GM18502 (cell line): ENCODE results near the gene ANKLE2.
"Not testable (repeated sequence)": the region's sequence is repeated elsewhere in the genome, so short reads cannot be mapped to it uniquely, and the experiment has no call there.

Experiments used
- ATAC-seq: cut with Tn5 transposase; IDR thresholded peaks from one replicate; pipeline ENCODE4 v1.9.1; 2021; ENCODE audit warnings: mild to moderate bottlenecking; ENCODE audit not compliant: unreplicated experiment, poor library complexity

The ANKLE2 gene

GRCh38 chr12:132753670-132754069, 8.0 kb downstream of the ANKLE2 start:
- ATAC-seq, result not testable (repeated sequence)

DNA sequence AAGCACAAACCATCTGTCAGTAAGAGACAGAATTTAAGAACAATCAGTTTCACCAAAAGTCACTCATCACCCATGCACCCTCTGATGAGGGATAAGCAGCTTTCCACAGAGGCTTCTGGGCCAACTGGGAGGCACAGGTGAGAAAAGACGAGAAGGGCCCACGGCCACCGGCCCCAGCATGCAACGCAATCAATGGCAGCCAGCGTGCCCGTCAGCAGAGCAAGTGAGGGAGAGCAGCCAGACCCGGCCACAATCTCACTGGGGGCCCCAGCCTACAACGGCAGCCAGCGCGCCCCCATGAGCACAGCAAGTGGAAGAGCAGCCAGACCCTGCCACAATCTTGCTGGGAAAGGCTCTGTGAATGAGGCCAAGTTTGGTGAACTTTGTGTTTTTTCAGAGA, 13.3 kb downstream of the ANKLE2 start:
- ATAC-seq, result no peak

- ATAC-seq, result no peak
Measured at GRCh38 chr12:132747896-132748295, 13.7 kb downstream of the ANKLE2 start.

- ATAC-seq, result no peak
Measured at GRCh38 chr12:132747395-132747794, 14.2 kb downstream of the ANKLE2 start.

GRCh38 chr12:132746613-132747012, 15.0 kb downstream of the ANKLE2 start:
- no peak for ATAC-seq

DNA sequence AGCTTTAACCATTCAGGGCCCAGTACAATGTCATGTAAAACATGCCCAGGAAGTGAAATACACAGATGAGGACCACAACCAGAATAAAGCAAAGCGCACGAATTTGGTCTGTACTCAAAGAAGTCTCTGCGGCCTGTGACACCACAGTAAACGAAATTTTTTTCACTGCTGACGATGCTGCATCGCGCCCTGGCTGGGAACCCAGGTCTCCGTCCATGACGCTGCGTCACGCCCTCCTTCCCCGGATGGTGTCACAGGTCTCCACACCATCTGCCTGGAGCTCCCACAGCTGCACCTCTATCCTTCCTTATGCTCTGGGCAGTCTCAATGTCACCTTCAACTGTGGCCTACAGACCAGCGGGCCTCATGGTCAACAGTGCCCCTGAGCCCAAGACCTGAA, 17.8 kb downstream of the ANKLE2 start:
- no peak for ATAC-seq

GRCh38 chr12:132741620-132742019, 20.0 kb downstream of the ANKLE2 start:
- no peak for ATAC-seq

DNA sequence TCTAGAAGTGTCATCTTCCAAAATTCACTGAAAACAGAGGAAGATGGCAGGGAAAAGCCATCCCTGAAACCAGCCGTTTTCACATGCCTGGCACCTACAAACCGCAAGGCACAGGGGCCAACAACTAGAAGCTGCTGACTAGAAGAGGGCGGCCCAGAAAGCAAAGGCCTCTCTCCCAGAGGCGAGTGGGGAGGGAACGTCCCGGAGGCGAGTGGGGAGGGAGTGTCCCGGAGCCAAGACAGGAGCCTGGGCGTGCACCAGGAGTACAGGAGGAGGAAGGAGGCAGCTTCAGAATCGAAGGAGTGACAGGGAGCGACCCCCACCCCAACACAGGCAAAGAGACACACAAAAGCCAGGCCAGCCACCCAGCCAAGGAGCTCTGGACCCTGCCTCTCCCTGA, 21.0 kb downstream of the ANKLE2 start:
- no peak for ATAC-seq

- no peak for ATAC-seq
Measured at GRCh38 chr12:132740313-132740646, 21.4 kb downstream of the ANKLE2 start.

- ATAC-seq, result no peak
Measured at GRCh38 chr12:132739600-132740312, 21.9 kb downstream of the ANKLE2 start.

GRCh38 chr12:132736913-132737312, 24.7 kb downstream of the ANKLE2 start:
- no peak for ATAC-seq

GRCh38 chr12:132736378-132736777, 25.3 kb downstream of the ANKLE2 start:
- ATAC-seq, result no peak

- ATAC-seq, result no peak
Measured at GRCh38 chr12:132735496-132735895, 26.1 kb downstream of the ANKLE2 start.

DNA sequence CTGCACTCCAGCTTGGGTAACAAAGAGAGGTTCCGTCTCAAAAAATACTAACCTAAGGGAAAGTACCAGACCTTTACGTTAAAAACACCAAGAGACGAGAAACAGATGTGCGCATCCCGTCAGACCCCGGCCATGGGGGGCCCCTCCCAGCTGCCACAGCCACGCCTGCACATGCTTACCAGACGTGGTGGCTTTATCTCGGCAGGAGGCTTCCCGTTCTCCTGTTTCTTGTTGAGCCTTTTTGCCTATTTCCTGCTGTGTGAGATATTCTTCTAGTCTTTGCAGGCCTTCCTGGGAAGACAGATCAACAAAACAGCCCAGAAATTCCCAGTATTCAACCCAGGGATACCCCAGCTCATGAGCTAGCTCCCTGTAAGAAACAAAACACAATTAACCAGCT, 27.4 kb downstream of the ANKLE2 start:
- no peak for ATAC-seq

DNA sequence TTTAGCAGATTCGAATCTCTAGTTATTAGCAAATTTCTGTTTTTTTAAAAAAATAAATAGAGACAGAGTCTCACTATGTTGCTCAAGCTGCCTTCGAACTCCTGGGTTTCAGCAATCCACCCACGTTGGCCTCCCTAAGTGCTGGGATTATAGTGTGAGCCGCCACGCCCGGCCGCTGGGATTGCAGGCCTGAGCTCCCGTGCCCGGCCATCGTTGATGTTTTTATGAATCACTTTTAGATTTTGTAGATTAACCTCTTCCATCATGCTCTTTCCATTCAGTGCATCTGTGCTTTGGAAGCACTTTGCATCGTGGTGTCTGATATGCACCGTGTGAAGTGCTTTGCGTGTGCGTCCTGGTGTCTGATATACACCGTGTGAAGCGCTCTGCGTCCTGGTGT, 30.1 kb downstream of the ANKLE2 start:
- ATAC-seq, result no peak

- ATAC-seq, result no peak
Measured at GRCh38 chr12:132730353-132730752, 31.3 kb downstream of the ANKLE2 start.

GRCh38 chr12:132729541-132730320, 31.9 kb downstream of the ANKLE2 start:
- no peak for ATAC-seq

DNA sequence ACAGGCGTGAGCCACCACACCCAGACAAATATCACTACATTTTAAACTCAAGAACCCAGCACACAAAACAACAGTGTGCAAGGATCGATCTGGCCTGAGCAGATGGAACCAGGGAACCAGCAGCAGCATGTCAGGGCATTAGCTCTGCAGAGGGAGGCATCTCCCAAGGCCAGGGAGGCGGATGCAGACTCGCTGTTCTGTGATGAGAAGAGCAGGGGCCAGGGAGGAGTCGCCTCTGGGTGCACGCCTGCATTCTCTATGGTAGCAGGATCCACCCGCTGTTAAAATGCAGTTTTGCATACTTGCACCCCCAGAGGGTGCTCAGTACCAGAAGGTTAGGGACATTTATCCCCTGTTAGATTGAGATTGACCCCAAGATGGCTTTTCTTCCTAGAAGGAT, 33.1 kb downstream of the ANKLE2 start:
- no peak for ATAC-seq

DNA sequence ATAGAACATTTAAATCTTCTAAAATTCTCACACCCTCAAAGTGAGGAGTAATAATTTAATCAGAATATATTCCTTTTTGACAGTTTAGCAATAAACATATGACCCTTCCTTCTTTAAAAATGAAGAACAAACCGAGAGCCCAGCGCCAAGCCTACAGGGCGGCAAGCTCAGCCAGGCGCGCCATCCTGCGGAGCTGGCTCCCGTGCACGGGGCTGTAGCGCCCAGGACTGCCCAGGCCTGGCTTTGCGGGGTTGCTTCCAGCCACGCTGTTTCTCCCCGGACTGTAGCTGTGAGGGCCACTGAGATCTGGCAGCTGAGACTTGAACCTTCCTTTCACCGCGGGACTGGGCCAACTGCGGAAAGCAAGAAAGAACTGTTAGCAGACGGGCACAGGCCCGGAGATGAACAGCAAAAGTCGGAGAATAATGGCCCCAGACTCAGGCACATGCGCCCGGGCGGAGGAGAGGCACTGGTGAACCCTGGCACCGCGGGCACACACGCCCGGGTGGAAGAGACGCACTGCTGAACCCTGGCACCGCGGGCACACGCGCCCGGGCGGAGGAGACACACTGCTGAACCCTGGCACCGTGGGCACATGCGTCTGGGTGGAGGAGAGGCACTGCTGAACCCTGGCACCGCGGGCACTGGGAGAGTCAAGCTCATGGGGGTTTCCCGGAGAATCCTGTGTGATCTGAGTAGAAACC, 34.4 kb downstream of the ANKLE2 start:
- ATAC-seq, result no peak

GRCh38 chr12:132726386-132726785, 35.2 kb downstream of the ANKLE2 start:
- ATAC-seq, result no peak

DNA sequence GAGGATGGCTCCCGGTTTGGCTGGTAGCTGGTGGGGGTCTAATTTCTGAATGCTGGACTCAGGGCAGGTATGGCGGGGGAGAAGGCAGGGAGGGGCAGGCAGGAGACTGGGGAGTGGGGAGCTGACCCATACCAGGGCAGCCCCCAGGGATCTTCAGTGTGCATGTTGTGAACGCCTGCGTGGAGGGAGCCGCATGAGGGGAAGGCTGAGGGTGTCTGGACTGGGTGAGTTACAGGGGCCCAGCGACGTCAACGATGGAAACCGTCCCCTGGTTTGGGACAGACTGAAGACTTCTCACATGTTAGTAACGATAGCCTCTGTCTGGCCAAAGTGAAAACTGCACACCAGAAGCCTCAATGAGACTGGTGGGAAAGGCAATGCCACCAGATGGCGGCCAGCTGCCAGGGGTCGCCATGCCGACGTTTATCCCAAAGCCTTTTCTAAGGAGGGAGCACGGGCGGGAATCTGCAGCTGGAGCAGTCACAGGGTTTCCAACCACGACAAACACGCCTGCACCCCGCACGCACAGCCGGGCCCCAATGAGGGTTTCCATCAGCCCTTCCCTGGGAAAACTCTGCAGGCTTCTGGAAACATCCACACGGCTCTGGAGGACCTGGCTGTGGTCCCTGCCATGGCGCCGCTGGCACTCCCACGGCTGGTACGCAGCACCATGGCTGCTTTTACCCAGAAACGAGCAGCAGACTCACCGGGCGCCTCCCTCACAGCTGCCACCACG, 37.0 kb downstream of the ANKLE2 start:
- no peak for ATAC-seq
